ENCODE data around the gene PPBP. TPM values are rescaled to one million over a fixed set of nuclear protein-coding genes. Genes with fewer than 3 reads are reported as not detected.
"Not testable (repeated sequence)": the region's sequence is repeated elsewhere in the genome, so short reads cannot be mapped to it uniquely, and the experiment has no call there.

PPBP gene
- total and polyA plus RNA-seq, 8 donors = 0.31 TPM; not detected in 7

- Histone ChIP-seq H3K9me3 (no peaks in the 10 kb centered on the region), H3K4me1 (peaks cover 0 to 8% (median 6%) of the 10 kb centered on the region in 3 donors), H3K36me3 (no peaks in the 10 kb centered on the region), H3K4me3 (no peak overlapping the region), H3K27ac (no peak overlapping the region), H3K27me3 (no peaks in the 10 kb centered on the region)
- TF ChIP-seq, protein P1, sequence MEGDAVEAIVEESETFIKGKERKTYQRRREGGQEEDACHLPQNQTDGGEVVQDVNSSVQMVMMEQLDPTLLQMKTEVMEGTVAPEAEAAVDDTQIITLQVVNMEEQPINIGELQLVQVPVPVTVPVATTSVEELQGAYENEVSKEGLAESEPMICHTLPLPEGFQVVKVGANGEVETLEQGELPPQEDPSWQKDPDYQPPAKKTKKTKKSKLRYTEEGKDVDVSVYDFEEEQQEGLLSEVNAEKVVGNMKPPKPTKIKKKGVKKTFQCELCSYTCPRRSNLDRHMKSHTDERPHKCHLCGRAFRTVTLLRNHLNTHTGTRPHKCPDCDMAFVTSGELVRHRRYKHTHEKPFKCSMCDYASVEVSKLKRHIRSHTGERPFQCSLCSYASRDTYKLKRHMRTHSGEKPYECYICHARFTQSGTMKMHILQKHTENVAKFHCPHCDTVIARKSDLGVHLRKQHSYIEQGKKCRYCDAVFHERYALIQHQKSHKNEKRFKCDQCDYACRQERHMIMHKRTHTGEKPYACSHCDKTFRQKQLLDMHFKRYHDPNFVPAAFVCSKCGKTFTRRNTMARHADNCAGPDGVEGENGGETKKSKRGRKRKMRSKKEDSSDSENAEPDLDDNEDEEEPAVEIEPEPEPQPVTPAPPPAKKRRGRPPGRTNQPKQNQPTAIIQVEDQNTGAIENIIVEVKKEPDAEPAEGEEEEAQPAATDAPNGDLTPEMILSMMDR (IDR thresholded peaks at IDR 0.05) = no peak
- FAIRE-seq (no peak), ATAC-seq (no peak), DNase-seq (no peak)
- intact Hi-C loops (cut with DNase I) = no loop called here
- WGBS, 2 donors = 90 to 92% methylated on average over 3 of the region's 3 CpGs
Observed at GRCh38 chr4:73952352-73952751, 35.6 kb downstream of the PPBP start.

DNA sequence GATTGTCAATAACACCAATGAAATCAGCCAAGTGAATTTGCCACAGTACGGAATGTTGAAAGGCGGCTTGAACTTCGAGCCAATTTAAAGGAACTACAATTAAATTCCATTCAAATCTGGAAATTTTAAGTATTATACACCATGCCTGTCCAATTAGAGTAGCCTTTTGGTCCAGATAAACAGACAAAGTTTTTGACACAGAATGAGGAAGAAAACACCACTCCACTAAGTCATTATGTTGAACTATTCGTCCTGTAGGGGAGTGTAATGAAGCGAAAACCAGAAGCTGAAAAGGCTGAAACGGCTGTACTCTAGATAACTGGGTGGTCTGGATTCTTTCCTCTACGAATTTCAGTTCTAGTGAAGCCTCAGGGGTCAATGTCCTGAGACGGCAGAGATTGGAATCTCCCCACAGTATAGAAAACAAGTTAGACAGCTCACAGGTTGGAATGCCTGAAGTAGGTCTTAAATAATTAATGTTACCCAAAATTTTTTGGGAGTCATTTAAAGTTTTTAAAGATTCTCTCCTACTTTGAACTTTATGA is 37.5 kb downstream of the PPBP start:
- H3K27ac ChIP-seq; H3K4me3 ChIP-seq; ATAC-seq; FAIRE-seq; DNase-seq; H3K27me3 ChIP-seq; H3K4me1 ChIP-seq; H3K36me3 ChIP-seq; intact Hi-C loops (cut with DNase I); H3K9me3 ChIP-seq: not testable (repeated sequence)
- 71 to 79% methylated on average over 8 of the region's 8 CpGs for WGBS, 2 donors

DNA sequence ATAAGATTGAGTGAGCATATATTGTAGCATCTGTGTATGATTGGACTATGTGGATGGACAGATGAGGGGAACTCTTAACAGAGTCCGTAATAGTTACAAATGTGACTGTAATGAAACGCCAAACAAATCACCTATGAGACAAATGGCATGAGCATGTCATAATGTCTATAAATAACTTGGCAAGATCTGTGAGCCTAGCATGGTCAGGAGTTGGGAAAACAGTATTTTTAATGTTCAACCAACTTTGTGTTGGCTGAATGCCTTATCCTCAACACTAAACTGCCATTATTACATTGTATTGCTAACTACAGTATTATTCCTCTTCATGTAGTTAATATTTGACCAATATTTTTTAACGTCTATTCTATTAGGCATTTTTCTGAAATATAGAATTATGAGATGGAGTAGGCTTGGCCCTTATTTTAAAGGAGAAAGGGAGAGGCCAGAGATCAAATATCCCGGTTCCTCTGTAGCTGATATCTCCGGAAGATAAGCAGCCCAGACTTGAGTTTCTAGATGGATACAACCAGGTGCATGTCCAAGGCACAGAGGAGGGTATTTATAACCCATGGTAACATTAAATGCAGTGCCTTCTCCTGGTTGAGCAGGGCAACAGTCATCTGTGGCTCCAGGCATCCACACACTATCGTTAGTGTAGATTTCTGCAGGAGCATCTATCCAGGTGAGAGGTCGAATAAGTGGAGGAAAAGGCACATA is 38.8 kb downstream of the PPBP start:
- ATAC-seq = peak; percentile 50 to 80 (median 78)

GRCh38 chr4:73948291-73948690 is 39.7 kb downstream of the PPBP start:
- no peak overlapping the region for H3K27ac ChIP-seq
- H3K9me3 ChIP-seq = no peaks in the 10 kb centered on the region
- ATAC-seq (no peak), FAIRE-seq (no peak), DNase-seq (no peak)
- H3K27me3 ChIP-seq = no peaks in the 10 kb centered on the region
- TF ChIP-seq, protein P1 (IDR thresholded peaks at IDR 0.05) = no peak
- 55 to 70% methylated on average over 1 of the region's 1 CpG for WGBS, 2 donors
- intact Hi-C loops (cut with DNase I) = no loop called here
- peaks cover 0 to 8% (median 6%) of the 10 kb centered on the region in 3 donors for H3K4me1 ChIP-seq
- H3K36me3 ChIP-seq = no peaks in the 10 kb centered on the region
- no peak overlapping the region for H3K4me3 ChIP-seq

More for the DNA sequence above, 38.8 kb downstream of the PPBP start:
- DNase-seq (no peak), FAIRE-seq (no peak)
- intact Hi-C loops (cut with DNase I) = no loop called here
- TF ChIP-seq, protein P1 (IDR thresholded peaks at IDR 0.05) = no peak
- Histone ChIP-seq H3K36me3 (no peaks in the 10 kb centered on the region), H3K27ac (no peak overlapping the region), H3K4me3 (no peak overlapping the region), H3K27me3 (no peaks in the 10 kb centered on the region), H3K4me1 (peaks cover 0 to 8% (median 6%) of the 10 kb centered on the region in 3 donors), H3K9me3 (no peaks in the 10 kb centered on the region)
- 36 to 38% methylated on average over 7 of the region's 7 CpGs for WGBS, 2 donors

- H3K27ac ChIP-seq = no peak overlapping the region
- DNase-seq = no peak
Observed at GRCh38 chr4:73947239-73947985, 40.6 kb downstream of the PPBP start.

More at GRCh38 chr4:73947239-73947985, 40.6 kb downstream of the PPBP start:
- TF ChIP-seq, protein P1 (IDR thresholded peaks at IDR 0.05) = no peak
- Histone ChIP-seq H3K4me3 (no peak overlapping the region), H3K27me3 (no peaks in the 10 kb centered on the region), H3K4me1 (peaks cover 0 to 8% (median 6%) of the 10 kb centered on the region in 3 donors), H3K36me3 (no peaks in the 10 kb centered on the region), H3K9me3 (no peaks in the 10 kb centered on the region)
- intact Hi-C loops (cut with DNase I) = no loop called here
- no peak for FAIRE-seq
- ATAC-seq = peak in 1 of 4 donors; percentile 45
- WGBS, 2 donors = 57 to 61% methylated on average over 3 of the region's 3 CpGs

Measured in pancreas (tissue), 10 donors.